Measurements from ENCODE around the gene NDUFA3.

- TF ChIP-seq CTCF (IDR thresholded peaks at IDR 0.05) = no peak
- TF ChIP-seq POLR2A (IDR thresholded peaks at IDR 0.05) = no peak
Measured at GRCh38 chr19:54074851-54075250, 27.8 kb upstream of the NDUFA3 start.

Data from Peyer's patch (tissue), 4 donors.